ENCODE results near the gene C1orf159.
A peak's percentile ranks its signal among the peaks of the same experiment; 100 is the strongest.

C1orf159 gene

GRCh38 chr1:1043411-1043810, 72.5 kb downstream of the C1orf159 start:
- TF ChIP-seq CTCF (IDR thresholded peaks at IDR 0.05; ENCODE audit: borderline replicate concordance, extremely low read depth, low read length, poor library complexity, severe bottlenecking) = no peak
- TF ChIP-seq EZH2 (IDR thresholded peaks at IDR 0.05; ENCODE audit: borderline replicate concordance, low read depth, low read length, severe bottlenecking) = no peak
- H3K4me1 ChIP-seq (ENCODE audit: insufficient read depth, low read length) = peaks cover 16% of the 10 kb centered on the region
- no peak overlapping the region for H3K9ac ChIP-seq (ENCODE audit: low read depth, low read length)
- no peak overlapping the region for H2AFZ ChIP-seq (ENCODE audit: low read depth, low read length)
- no peak overlapping the region for H3K4me2 ChIP-seq (ENCODE audit: insufficient read depth, low read length)
- H3K36me3 ChIP-seq (ENCODE audit: insufficient read depth, low read length) = peaks cover 17% of the 10 kb centered on the region
- no peak overlapping the region for H3K27ac ChIP-seq (ENCODE audit: low read length)
- no peaks in the 10 kb centered on the region for H3K79me2 ChIP-seq (ENCODE audit: insufficient read depth, low read length)
- ATAC-seq (ENCODE audit: insufficient read depth, low read depth) (no peak), DNase-seq (no peak)
- peaks cover 41% of the 10 kb centered on the region for H4K20me1 ChIP-seq (ENCODE audit: insufficient read depth, low read length)
- no peaks in the 10 kb centered on the region for H3K9me3 ChIP-seq (ENCODE audit: insufficient read depth, low read length, severe bottlenecking)
- peaks cover 21% of the 10 kb centered on the region for H3K27me3 ChIP-seq (ENCODE audit: insufficient read depth, low read length, poor library complexity)
- H3K4me3 ChIP-seq (ENCODE audit: low read depth in 1 of 2, low read length in 2 of 2) = no peak overlapping the region

GRCh38 chr1:1042835-1043234, 73.1 kb downstream of the C1orf159 start:
- no peak overlapping the region for H2AFZ ChIP-seq (ENCODE audit: low read depth, low read length)
- H3K4me3 ChIP-seq (ENCODE audit: low read depth in 1 of 2, low read length in 2 of 2) = no peak overlapping the region
- DNase-seq (no peak), ATAC-seq (ENCODE audit: insufficient read depth, low read depth) (no peak)
- no peak overlapping the region for H3K27ac ChIP-seq (ENCODE audit: low read length)
- H4K20me1 ChIP-seq (ENCODE audit: insufficient read depth, low read length) = peaks cover 47% of the 10 kb centered on the region
- no peak for TF ChIP-seq CTCF (IDR thresholded peaks at IDR 0.05; ENCODE audit: borderline replicate concordance, extremely low read depth, low read length, poor library complexity, severe bottlenecking)
- TF ChIP-seq EZH2 (IDR thresholded peaks at IDR 0.05; ENCODE audit: borderline replicate concordance, low read depth, low read length, severe bottlenecking) = no peak
- peaks cover 17% of the 10 kb centered on the region for H3K36me3 ChIP-seq (ENCODE audit: insufficient read depth, low read length)
- no peaks in the 10 kb centered on the region for H3K9me3 ChIP-seq (ENCODE audit: insufficient read depth, low read length, severe bottlenecking)
- H3K27me3 ChIP-seq (ENCODE audit: insufficient read depth, low read length, poor library complexity) = peaks cover 21% of the 10 kb centered on the region
- H3K79me2 ChIP-seq (ENCODE audit: insufficient read depth, low read length) = no peaks in the 10 kb centered on the region
- H3K4me2 ChIP-seq (ENCODE audit: insufficient read depth, low read length) = no peak overlapping the region
- H3K4me1 ChIP-seq (ENCODE audit: insufficient read depth, low read length) = peaks cover 16% of the 10 kb centered on the region
- no peak overlapping the region for H3K9ac ChIP-seq (ENCODE audit: low read depth, low read length)

- Histone ChIP-seq H3K9ac (ENCODE audit: low read depth, low read length) (no peak overlapping the region), H3K4me3 (ENCODE audit: low read depth in 1 of 2, low read length in 2 of 2) (no peak overlapping the region), H3K4me1 (ENCODE audit: insufficient read depth, low read length) (peaks cover 16% of the 10 kb centered on the region), H3K27ac (ENCODE audit: low read length) (no peak overlapping the region), H3K4me2 (ENCODE audit: insufficient read depth, low read length) (no peak overlapping the region), H3K9me3 (ENCODE audit: insufficient read depth, low read length, severe bottlenecking) (no peaks in the 10 kb centered on the region), H2AFZ (ENCODE audit: low read depth, low read length) (no peak overlapping the region), H4K20me1 (ENCODE audit: insufficient read depth, low read length) (peaks cover 57% of the 10 kb centered on the region), H3K79me2 (ENCODE audit: insufficient read depth, low read length) (no peaks in the 10 kb centered on the region), H3K27me3 (ENCODE audit: insufficient read depth, low read length, poor library complexity) (peaks cover 21% of the 10 kb centered on the region), H3K36me3 (ENCODE audit: insufficient read depth, low read length) (peaks cover 13% of the 10 kb centered on the region)
- no peak for DNase-seq
- no peak for ATAC-seq (ENCODE audit: insufficient read depth, low read depth)
- TF ChIP-seq EZH2 (IDR thresholded peaks at IDR 0.05; ENCODE audit: borderline replicate concordance, low read depth, low read length, severe bottlenecking) = no peak
- TF ChIP-seq CTCF (IDR thresholded peaks at IDR 0.05; ENCODE audit: borderline replicate concordance, extremely low read depth, low read length, poor library complexity, severe bottlenecking) = no peak
Measured at GRCh38 chr1:1041873-1042272, 74.0 kb downstream of the C1orf159 start.

- Histone ChIP-seq H4K20me1 (ENCODE audit: insufficient read depth, low read length) (peaks cover 64% of the 10 kb centered on the region), H3K9me3 (ENCODE audit: insufficient read depth, low read length, severe bottlenecking) (no peaks in the 10 kb centered on the region), H3K36me3 (ENCODE audit: insufficient read depth, low read length) (peaks cover 10% of the 10 kb centered on the region), H3K27me3 (ENCODE audit: insufficient read depth, low read length, poor library complexity) (peaks cover 21% of the 10 kb centered on the region), H3K4me3 (ENCODE audit: low read depth in 1 of 2, low read length in 2 of 2) (no peak overlapping the region), H2AFZ (ENCODE audit: low read depth, low read length) (no peak overlapping the region), H3K4me1 (ENCODE audit: insufficient read depth, low read length) (peaks cover 16% of the 10 kb centered on the region), H3K9ac (ENCODE audit: low read depth, low read length) (no peak overlapping the region), H3K27ac (ENCODE audit: low read length) (no peak overlapping the region), H3K79me2 (ENCODE audit: insufficient read depth, low read length) (no peaks in the 10 kb centered on the region), H3K4me2 (ENCODE audit: insufficient read depth, low read length) (peak overlapping the region; percentile 22; the same call in 1 of the 2 replicates)
- TF ChIP-seq EZH2 (IDR thresholded peaks at IDR 0.05; ENCODE audit: borderline replicate concordance, low read depth, low read length, severe bottlenecking) (no peak), CTCF (IDR thresholded peaks at IDR 0.05; ENCODE audit: borderline replicate concordance, extremely low read depth, low read length, poor library complexity, severe bottlenecking) (no peak)
- DNase-seq = no peak
- no peak for ATAC-seq (ENCODE audit: insufficient read depth, low read depth)
Measured at GRCh38 chr1:1041092-1041523, 74.8 kb downstream of the C1orf159 start.

All from DND-41 (cell line).